Activated CD8-positive, alpha-beta memory T cell treated with anti-CD3 and anti-CD28 coated beads for 1 hour (primary cell): ENCODE results near the gene CLPTM1.
"Not testable (repeated sequence)": the region's sequence is repeated elsewhere in the genome, so short reads cannot be mapped to it uniquely, and the experiment has no call there.

Source experiments
- DNase-seq, 2 donors: peaks; one replicate each; pipeline ENCODE4 v3.0.0-alpha.2; 2020; ENCODE audit warnings: low read depth in 1 of 2; ENCODE audit errors: extremely low read depth in 1 of 2

CLPTM1 gene, protein sequence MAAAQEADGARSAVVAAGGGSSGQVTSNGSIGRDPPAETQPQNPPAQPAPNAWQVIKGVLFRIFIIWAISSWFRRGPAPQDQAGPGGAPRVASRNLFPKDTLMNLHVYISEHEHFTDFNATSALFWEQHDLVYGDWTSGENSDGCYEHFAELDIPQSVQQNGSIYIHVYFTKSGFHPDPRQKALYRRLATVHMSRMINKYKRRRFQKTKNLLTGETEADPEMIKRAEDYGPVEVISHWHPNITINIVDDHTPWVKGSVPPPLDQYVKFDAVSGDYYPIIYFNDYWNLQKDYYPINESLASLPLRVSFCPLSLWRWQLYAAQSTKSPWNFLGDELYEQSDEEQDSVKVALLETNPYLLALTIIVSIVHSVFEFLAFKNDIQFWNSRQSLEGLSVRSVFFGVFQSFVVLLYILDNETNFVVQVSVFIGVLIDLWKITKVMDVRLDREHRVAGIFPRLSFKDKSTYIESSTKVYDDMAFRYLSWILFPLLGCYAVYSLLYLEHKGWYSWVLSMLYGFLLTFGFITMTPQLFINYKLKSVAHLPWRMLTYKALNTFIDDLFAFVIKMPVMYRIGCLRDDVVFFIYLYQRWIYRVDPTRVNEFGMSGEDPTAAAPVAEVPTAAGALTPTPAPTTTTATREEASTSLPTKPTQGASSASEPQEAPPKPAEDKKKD

DNA sequence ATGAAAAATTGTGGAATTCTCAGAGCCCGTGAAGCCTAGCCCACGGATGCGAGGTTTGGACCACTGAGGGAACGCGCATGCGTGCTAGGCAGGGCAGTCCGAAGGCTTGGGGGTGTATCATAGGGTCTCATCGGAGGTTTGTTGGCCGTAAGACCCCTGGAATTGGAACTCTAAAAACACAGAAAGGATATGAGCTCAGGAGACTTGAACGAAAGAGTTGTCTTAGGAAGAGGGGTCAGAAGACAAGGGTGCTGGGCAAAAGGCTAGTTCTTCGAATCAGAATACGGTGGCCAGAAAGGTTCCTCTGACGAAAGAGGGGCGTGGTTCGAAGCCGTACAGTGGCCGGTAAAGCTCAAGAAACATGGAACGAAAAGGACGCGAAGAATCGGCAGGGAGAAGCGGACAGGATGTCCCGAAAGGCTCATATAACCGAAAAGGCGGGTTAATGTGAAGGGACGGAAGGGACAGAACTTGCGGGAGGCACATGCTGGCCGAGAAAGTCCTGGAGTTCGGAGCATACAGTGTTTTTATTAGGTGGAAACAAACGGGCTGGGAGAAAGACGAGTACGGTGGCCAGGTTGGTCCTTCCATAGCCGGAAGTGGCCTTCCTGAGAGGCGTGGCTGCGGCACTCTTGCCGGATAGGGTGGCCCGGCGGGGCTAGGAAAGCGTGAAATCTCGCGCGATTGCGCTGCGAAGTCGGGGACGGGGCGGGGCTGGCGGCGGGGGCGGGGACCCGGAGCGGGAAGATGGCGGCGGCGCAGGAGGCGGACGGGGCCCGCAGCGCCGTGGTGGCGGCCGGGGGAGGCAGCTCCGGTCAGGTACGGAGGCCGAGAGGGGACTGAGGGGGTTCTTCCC lies at the start of gene CLPTM1:
Gene CLPTM1, plus strand, starts transcription at position 732 of the 856 bp plus-strand sequence. Its CDS starts 16 bp downstream, at position 748.
- peak; percentile 93 to 96 for DNase-seq

DNA sequence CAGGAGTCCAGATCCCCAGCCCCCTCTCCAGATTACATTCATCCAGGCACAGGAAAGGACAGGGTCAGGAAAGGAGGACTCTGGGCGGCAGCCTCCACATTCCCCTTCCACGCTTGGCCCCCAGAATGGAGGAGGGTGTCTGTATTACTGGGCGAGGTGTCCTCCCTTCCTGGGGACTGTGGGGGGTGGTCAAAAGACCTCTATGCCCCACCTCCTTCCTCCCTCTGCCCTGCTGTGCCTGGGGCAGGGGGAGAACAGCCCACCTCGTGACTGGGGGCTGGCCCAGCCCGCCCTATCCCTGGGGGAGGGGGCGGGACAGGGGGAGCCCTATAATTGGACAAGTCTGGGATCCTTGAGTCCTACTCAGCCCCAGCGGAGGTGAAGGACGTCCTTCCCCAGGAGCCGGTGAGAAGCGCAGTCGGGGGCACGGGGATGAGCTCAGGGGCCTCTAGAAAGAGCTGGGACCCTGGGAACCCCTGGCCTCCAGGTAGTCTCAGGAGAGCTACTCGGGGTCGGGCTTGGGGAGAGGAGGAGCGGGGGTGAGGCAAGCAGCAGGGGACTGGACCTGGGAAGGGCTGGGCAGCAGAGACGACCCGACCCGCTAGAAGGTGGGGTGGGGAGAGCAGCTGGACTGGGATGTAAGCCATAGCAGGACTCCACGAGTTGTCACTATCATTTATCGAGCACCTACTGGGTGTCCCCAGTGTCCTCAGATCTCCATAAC lies 49.6 kb upstream of the CLPTM1 start, which contains the start of gene APOE:
Gene APOE, plus strand, starts transcription at position 360 of the 724 bp plus-strand sequence. CDS start 829 bp downstream, outside the sequence.
- DNase-seq: no peak

DNA sequence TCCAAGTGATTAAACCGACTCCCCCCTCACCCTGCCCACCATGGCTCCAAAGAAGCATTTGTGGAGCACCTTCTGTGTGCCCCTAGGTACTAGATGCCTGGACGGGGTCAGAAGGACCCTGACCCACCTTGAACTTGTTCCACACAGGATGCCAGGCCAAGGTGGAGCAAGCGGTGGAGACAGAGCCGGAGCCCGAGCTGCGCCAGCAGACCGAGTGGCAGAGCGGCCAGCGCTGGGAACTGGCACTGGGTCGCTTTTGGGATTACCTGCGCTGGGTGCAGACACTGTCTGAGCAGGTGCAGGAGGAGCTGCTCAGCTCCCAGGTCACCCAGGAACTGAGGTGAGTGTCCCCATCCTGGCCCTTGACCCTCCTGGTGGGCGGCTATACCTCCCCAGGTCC lies 47.6 kb upstream of the CLPTM1 start:
- DNase-seq: no peak

DNA sequence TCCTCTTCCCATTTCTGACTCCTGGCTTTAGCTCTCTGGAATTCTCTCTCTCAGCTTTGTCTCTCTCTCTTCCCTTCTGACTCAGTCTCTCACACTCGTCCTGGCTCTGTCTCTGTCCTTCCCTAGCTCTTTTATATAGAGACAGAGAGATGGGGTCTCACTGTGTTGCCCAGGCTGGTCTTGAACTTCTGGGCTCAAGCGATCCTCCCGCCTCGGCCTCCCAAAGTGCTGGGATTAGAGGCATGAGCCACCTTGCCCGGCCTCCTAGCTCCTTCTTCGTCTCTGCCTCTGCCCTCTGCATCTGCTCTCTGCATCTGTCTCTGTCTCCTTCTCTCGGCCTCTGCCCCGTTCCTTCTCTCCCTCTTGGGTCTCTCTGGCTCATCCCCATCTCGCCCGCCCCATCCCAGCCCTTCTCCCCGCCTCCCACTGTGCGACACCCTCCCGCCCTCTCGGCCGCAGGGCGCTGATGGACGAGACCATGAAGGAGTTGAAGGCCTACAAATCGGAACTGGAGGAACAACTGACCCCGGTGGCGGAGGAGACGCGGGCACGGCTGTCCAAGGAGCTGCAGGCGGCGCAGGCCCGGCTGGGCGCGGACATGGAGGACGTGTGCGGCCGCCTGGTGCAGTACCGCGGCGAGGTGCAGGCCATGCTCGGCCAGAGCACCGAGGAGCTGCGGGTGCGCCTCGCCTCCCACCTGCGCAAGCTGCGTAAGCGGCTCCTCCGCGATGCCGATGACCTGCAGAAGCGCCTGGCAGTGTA lies 46.9 kb upstream of the CLPTM1 start:
- no peak for DNase-seq

DNA sequence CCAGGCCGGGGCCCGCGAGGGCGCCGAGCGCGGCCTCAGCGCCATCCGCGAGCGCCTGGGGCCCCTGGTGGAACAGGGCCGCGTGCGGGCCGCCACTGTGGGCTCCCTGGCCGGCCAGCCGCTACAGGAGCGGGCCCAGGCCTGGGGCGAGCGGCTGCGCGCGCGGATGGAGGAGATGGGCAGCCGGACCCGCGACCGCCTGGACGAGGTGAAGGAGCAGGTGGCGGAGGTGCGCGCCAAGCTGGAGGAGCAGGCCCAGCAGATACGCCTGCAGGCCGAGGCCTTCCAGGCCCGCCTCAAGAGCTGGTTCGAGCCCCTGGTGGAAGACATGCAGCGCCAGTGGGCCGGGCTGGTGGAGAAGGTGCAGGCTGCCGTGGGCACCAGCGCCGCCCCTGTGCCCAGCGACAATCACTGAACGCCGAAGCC lies 46.3 kb upstream of the CLPTM1 start:
- no peak for DNase-seq

DNA sequence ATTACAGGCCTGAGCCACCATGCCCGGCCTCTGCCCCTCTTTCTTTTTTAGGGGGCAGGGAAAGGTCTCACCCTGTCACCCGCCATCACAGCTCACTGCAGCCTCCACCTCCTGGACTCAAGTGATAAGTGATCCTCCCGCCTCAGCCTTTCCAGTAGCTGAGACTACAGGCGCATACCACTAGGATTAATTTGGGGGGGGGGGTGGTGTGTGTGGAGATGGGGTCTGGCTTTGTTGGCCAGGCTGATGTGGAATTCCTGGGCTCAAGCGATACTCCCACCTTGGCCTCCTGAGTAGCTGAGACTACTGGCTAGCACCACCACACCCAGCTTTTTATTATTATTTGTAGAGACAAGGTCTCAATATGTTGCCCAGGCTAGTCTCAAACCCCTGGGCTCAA lies 45.4 kb upstream of the CLPTM1 start:
- DNase-seq: no peak

DNA sequence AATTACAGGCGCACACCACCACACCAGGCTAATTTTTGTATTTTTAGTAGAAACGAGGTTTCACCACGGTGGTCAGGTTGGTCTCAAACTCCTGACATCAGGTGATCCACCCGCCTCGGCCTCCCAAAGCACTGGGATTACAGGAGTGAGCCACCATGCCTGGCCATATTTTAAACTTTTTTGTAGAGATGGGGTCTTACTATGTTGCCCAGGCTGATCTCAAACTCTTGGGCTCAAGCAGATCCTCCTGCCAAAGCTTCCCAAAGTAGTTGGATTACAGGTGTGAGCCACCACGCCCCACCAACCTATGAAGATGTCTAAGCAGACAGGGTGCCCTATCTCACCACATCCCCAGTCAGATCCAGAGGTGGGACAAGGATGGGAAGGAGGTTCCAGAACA lies 43.3 kb upstream of the CLPTM1 start:
- not testable (repeated sequence) for DNase-seq

DNA sequence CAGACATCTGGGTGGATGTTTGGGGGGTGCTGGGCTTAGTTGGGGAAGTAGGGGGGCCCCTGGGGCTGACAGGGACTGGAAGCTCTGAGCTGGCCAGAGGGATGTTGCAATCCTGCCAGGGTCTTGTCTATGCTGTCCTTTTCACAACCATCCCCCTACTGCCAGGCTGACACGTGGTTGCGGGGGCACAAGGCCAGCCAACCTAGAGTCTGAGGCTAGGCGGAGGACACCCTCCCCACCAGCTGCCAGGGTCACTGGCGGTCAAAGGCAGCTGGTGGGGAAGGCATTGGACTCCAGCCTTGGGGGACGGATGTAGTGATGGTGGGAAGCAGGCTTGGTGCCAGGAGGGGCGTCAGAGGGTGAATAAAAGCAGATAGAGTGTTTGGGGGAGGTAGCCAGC lies 42.3 kb upstream of the CLPTM1 start:
- DNase-seq: no peak

DNA sequence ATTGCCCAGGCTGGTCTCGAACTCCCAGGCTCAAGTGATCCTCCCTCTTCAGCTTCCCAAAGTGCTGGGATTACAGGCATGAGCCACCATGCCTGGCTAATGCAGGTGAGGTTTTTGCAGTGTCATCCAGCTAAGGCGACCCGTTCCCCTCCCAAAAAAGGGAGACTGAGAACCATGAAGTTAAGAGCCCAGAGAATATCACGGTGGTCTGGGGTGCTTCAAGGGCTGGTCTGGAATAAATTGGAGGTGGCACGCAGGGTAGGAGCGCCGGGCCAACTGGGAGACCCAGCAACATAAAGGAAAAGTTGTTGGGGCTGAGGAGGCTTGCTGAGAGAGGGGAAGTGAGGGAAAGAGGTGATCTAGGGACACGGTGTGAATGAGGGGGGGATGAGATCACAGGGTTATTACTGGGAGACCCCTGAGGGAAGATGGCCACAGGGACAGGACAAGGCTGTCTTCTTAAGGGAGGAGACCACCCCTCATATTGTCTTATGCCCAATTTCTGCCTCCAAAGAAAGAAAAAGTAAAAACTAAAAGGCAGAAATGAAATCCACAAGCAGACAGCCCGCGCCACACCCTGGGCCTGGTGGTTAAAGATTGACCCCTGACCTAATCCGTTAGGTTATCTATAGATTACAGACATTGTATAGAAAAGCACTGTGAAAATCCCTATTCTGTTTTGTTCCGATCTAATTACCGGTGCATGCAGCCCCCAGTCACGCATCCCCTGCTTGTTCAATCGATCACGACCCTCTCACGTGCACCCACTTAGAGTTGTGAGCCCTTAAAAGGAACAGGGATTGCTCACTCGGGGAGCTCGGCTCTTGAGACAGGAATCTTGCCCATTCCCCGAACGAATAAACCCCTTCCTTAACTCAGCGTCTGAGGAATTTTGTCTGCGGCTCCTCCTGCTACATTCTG lies 41.4 kb upstream of the CLPTM1 start:
- not testable (repeated sequence) for DNase-seq

DNA sequence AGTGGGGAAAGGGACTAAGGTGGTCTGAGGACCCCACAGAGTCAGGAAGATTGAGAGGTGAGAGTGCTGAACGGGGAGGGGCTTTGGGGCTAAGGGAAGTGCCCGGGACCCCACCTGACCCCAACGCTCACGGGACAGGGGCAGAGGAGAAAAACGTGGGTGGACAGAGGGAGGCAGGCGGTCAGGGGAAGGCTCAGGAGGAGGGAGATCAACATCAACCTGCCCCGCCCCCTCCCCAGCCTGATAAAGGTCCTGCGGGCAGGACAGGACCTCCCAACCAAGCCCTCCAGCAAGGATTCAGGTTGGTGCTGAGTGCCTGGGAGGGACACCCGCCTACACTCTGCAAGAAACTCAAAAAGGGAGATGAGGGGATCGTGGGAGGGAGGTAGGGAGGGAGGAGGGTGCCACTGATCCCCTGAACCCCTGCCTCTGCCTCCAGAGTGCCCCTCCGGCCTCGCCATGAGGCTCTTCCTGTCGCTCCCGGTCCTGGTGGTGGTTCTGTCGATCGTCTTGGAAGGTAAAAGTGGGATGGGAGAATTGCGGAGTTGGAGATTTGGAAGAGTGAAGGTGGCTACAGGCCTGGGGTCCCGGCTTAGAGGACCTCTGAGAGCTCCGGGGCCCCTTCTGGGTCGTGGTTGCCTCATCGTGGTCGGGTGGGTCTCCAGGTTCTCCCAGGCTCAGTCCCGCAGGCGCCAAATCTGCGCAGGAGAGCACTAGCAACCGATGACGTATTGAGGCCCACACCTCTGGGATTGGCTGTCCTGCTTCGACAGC lies 40.6 kb upstream of the CLPTM1 start, which contains the start of gene APOC1:
Gene APOC1, plus strand, starts transcription at position 176 of the 774 bp plus-strand sequence. Its CDS starts 284 bp downstream, at position 460.
- peak; percentile 32 to 49 for DNase-seq

DNA sequence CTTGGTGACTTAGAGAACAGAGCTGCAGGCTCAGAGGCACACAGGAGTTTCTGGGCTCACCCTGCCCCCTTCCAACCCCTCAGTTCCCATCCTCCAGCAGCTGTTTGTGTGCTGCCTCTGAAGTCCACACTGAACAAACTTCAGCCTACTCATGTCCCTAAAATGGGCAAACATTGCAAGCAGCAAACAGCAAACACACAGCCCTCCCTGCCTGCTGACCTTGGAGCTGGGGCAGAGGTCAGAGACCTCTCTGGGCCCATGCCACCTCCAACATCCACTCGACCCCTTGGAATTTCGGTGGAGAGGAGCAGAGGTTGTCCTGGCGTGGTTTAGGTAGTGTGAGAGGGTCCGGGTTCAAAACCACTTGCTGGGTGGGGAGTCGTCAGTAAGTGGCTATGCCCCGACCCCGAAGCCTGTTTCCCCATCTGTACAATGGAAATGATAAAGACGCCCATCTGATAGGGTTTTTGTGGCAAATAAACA lies 30.9 kb upstream of the CLPTM1 start:
- no peak for DNase-seq

DNA sequence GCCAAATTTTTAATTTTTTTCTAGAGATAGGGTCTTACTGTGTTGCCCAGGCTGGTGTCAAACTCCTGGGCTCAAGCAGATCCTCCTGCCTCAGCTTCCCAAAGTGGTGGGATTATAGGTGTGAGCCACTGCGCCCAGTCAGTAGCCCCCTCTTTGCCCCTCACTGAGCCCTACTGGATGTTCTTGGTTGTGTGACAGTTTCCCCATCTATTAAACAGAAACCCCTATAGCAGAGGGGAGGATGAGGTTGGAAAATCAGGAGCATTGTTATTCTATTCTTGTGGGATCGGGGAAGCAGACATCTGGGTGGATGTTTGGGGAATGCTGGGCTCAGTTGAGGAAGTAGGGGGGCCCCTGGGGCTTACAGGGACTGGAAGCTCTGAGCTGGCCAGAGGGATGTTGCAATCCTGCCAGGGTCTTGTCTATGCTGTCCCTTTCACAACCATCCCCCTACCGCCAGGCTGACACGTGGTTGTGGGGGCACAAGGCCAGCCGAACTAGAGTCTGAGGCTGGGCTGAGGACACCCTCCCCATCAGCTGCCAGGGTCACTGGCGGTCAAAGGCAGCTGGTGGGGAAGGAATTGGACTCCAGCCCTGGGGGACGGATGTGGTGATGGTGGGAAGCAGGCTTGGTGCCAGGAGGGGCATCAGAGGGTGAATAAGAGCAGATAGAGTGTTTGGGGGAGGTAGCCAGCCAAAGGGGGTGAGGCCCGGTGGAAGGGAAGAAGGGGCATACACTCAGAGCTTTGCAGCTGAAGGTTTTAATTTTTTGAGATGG lies 29.9 kb upstream of the CLPTM1 start:
- no peak for DNase-seq

DNA sequence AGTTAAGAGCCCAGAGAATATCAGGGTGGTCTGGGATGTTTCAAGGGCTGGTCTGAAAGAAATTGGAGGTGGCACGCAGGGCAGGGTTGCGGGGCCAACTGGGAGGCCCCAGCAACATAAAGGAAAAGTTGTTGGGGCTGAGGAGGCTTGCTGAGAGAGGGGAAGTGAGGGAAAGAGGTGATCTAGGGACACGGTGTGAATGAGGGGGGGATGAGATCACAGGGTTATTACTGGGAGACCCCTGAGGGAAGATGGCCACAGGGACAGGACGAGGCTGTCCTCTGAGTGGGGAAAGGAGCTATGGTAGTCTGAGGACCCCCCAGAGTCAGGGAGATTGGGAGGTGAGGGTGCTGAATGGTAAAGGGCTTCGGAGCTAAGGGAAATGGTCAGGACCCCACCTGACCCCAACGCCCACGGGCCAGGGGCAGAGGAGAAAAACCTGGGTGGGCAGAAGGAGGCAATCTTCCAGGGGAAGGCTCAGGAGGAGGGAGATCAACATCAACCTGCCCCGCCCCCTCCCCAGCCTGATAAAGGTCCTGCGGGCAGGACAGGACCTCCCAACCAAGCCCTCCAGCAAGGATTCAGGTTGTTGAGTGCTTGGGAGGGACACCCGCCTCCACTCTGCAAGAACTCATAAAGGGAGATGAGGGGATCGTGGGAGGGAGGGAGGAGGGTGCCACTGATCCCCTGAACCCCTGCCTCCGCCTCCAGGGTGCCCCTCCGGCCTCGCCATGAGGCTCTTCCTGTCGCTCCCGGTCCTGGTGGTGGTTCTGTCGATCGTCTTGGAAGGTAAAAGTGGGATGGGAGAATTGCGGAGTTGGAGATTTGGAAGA lies 28.7 kb upstream of the CLPTM1 start:
- DNase-seq: not testable (repeated sequence)

DNA sequence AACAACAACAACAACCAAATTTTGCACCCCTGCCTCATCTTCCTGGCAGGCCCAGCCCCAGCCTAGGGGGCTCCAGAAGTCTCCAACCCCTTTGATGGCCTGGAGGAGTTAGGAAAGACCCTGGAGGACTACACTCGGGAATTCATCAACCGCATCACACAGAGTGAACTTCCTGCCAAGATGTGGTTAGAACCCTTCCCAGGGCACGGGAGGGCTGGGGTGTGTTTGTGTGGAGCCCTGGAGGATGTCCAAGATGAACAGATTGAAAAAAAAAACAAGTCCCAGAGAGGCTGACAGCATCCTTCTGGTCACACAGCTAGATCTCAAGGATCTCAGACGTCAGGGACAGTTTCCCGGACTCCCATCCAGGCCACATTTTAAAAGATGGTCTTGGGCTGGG lies 27.4 kb upstream of the CLPTM1 start:
- no peak for DNase-seq

DNA sequence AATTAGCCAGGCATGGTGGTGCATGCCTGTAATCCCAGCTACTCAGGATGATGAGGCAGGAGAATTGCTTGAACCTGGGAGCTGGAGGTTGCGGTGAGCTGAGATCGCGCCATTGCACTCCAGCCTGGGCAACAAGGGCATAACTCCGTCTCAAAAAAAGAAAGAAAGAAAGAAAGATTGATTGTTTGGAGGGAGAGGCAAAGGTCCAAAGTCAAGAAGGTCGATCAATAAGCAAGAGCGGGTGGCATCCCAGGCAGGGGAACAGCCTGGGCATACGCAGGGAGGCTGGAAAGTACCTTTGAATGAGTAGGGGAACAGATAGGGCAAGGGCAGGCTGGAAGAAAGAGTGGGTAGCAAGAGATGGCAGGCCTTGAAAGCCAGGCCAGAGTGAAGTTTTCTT lies 25.1 kb upstream of the CLPTM1 start:
- DNase-seq: no peak

DNA sequence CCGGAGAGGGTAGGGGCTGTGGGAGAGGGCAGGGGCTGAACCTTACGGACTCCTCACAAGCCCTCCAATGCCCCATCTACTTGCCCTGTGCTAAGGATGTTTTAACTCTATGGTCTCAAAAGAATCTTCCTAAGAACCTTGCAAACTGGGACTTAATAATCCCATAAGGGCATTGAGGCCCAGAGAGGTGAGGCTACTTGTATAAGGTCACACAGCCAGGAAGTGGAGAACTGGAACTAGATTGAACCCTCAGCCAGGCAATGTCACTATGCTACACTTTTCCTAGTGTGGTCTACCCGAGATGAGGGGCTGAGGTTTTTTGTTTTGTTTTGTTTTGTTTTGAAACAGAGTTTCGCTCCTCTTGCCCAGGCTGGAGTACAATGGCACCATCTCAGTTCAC lies 23.6 kb upstream of the CLPTM1 start:
- no peak for DNase-seq
